ENCODE measurements around the gene GSE1. TPM values are rescaled to one million over a fixed set of nuclear protein-coding genes. Genes with fewer than 3 reads are reported as not detected.

The GSE1 gene
- total and polyA plus RNA-seq, 9 of the 15 experiments (the other 6 are each of a cell fraction or from before 2014, with no cell fraction given) = 12.2 to 244 (median 57.9) TPM

GRCh38 chr16:85625485-85626117, 12.5 kb downstream of the GSE1 start (continued):
- TF ChIP-seq KLF13 (tag; IDR thresholded peaks at IDR 0.05; ENCODE audit: borderline replicate concordance, low read depth) (no peak), SP2 (IDR thresholded peaks at IDR 0.05; ENCODE audit: extremely low read depth, low read depth, low read length, poor library complexity, severe bottlenecking) (no peak), U2AF2 (optimal IDR thresholded peaks at IDR 0.05; ENCODE audit: low read depth, low read length) (no peak), MTA3 (IDR thresholded peaks at IDR 0.05; ENCODE audit: borderline replicate concordance) (no peak), POLR2A (conservative IDR thresholded peaks at IDR 0.05) (peak; percentile 22; the same call in 1 of the 2 replicates), PRMT5 (CRISPR knock-in tag; IDR thresholded peaks at IDR 0.05) (no peak), MTA2 (IDR thresholded peaks at IDR 0.05; ENCODE audit: low read depth) (no peak), HDGF (IDR thresholded peaks at IDR 0.05) (no peak), ZFPM2 (CRISPR knock-in tag; IDR thresholded peaks at IDR 0.05) (no peak)

GRCh38 chr16:85626191-85626981, 13.3 kb downstream of the GSE1 start:
- DNase-seq (ENCODE audit: extremely low read depth in 1 of 4, low spot score in 3 of 4) = no peak
- H3K9me1 ChIP-seq (ENCODE audit: control insufficient read depth, insufficient read depth, low read length) = peaks cover 21% of the 10 kb centered on the region
- H4K20me1 ChIP-seq (replicated peaks; ENCODE audit: control insufficient read depth, insufficient read depth, low read length) = peaks cover 78% of the 10 kb centered on the region
- 85% methylated on average over 26 of the region's 37 CpGs for WGBS (ENCODE audit: insufficient coverage, low coverage, missing lambda C conversion rate)
- 0 out of 2 replicates have a peak, but pooled peaks have one; percentile 30 for TF ChIP-seq RBFOX2 (IDR thresholded peaks at IDR 0.05; ENCODE audit: low read depth, low read length)
- TF ChIP-seq ELF1 (tag; IDR thresholded peaks at IDR 0.05) = no peak
- TF ChIP-seq EGR1 (conservative IDR thresholded peaks at IDR 0.05) = 0 out of 2 replicates have a peak, but pooled peaks have one; percentile 19
- no peak for TF ChIP-seq POLR2A (conservative IDR thresholded peaks at IDR 0.05)
- H3K9ac ChIP-seq (ENCODE audit: insufficient read depth in 1 of 2, low read depth in 2 of 2, low read length in 2 of 2) = peak overlapping the region in 1 of 2 experiments; percentile 22; a peak in 1 of 4 replicates
- H3K9me3 ChIP-seq (replicated peaks; ENCODE audit: control insufficient read depth, insufficient read depth, low read depth, low read length) = peaks cover 5% of the 10 kb centered on the region; the same call in 1 of the 2 replicates
- no peak overlapping the region for H2AFZ ChIP-seq (ENCODE audit: low read depth, low read length)
- no peak overlapping the region for H3K4me3 ChIP-seq
- ChIA-PET CTCF (ENCODE audit: low intra/inter-chr PET ratio) (no interaction called here), POLR2A (interaction anchor here (1.6 kb wide), 1 partner anchor 10 kb away, joined by 5 read pairs; no protein-coding TSS in a partner anchor)
- H3K36me3 ChIP-seq (ENCODE audit: control insufficient read depth, insufficient read depth, low read length) = peaks cover 97% of the 10 kb centered on the region
- FAIRE-seq = no peak
- peaks cover 14 to 74% of the 10 kb centered on the region in 2 experiments for H3K4me1 ChIP-seq (replicated peaks in 1 of 2; ENCODE audit: control insufficient read depth in 2 of 2, insufficient read depth in 2 of 2, low read length in 2 of 2)
- H3K79me2 ChIP-seq (ENCODE audit: control insufficient read depth, insufficient read depth, low read length) = peaks cover 99% of the 10 kb centered on the region
- H3K27me3 ChIP-seq (ENCODE audit: control insufficient read depth in 2 of 2, insufficient read depth in 2 of 2, low read length in 2 of 2) = no peaks in the 10 kb centered on the region
- BruUV-seq (replicated peaks) = no TSS peak
- in situ Hi-C loops (cut with MboI) = no loop called here
- no peak overlapping the region for H3K27ac ChIP-seq (ENCODE audit: extremely low read depth, low read depth, low read length)
- intact Hi-C loops (cut with micrococcal nuclease) = no loop called here
- ATAC-seq = no peak
- H3K4me2 ChIP-seq (ENCODE audit: insufficient read depth, low read length) = no peak overlapping the region
